ENCODE data around the gene PLA2G4D. TPM values are rescaled to one million over a fixed set of nuclear protein-coding genes. Genes with fewer than 3 reads are reported as not detected.

The PLA2G4D gene
- polyA plus RNA-seq, 1 of the 3 experiments (the other 2 are of a cell fraction), result not detected

DNA sequence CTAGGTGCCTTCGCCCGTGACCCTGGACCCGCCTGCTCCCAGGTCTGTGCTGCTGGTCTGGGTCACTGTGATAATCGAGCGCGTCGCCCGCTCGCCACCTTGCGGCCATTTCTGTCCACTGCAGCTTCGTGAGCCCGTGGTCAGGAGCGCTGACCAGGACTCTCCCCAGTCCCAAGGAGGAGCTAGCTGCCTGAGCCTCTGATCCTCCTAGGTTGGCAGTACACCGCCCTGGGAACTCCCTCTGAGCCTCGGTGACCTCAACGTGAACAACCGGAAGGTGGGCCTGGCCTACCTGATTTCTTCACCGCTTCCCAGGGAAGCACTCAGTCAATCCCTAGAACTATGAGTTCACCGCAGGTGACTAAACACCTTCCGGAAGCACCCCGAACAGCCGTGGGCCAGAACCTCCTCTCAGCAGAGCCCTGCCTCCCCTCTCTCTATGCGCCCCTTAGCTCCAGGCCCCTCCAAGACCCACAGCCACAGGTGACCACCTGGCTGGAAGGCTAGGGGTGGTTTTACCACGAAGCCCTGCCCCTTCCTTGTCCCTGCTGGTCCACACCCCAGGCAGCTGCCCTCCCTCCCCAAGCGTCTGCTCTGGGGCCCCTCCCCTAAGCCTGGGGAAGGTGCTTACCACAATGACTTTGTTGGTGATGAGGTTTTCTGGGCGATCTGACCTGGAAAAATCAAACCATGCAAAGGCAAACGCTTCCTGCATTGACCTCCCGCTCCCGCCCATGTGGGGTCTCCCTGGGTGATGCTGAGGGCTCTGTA is 9.7 kb downstream of the PLA2G4D start:
- no peak overlapping the region for H2AFZ ChIP-seq (ENCODE audit: low read depth)
- no peak overlapping the region for H3K4me2 ChIP-seq
- H3F3A ChIP-seq (replicated peaks; ENCODE audit: insufficient read depth), result no peaks in the 10 kb centered on the region
- peak overlapping the region in 1 of 2 experiments; percentile 49; a peak in 1 of 4 replicates for H3K4me3 ChIP-seq (ENCODE audit: low read depth in 2 of 2, low read length in 1 of 2)
- H3K79me2 ChIP-seq (ENCODE audit: insufficient read depth), result no peaks in the 10 kb centered on the region
- no peak overlapping the region for H3K9ac ChIP-seq
- POLR2A ChIA-PET, result no interaction called here
- H3K27me3 ChIP-seq (ENCODE audit: insufficient read depth), result peaks cover 4% of the 10 kb centered on the region; the same call in 1 of the 2 replicates
- H3K9me2 ChIP-seq, result no peaks in the 10 kb centered on the region
- H3K9me3 ChIP-seq, result no peaks in the 10 kb centered on the region
- H4K20me1 ChIP-seq (ENCODE audit: insufficient read depth), result no peaks in the 10 kb centered on the region
- 57% methylated on average over 9 of the region's 29 CpGs for WGBS (ENCODE audit: low lambda C conversion rate)
- no peak overlapping the region for H3K27ac ChIP-seq (ENCODE audit: low read depth in 2 of 2, low read length in 1 of 2)
- DNase-seq, result peak; percentile 89
- H3K36me3 ChIP-seq (replicated peaks in 1 of 2; ENCODE audit: control insufficient read depth in 1 of 2, insufficient read depth in 2 of 2, low read length in 1 of 2), result no peaks in the 10 kb centered on the region
- TF ChIP-seq SIN3A (IDR thresholded peaks at IDR 0.05; ENCODE audit: borderline replicate concordance, low read depth, low read length), result no peak
- no peak for TF ChIP-seq TEAD4 (IDR thresholded peaks at IDR 0.05; ENCODE audit: borderline replicate concordance, insufficient read depth)
- no peak for TF ChIP-seq EZH2phosphoT487 (IDR thresholded peaks at IDR 0.05; ENCODE audit: borderline replicate concordance, low read depth)
- peak; percentile 88 for TF ChIP-seq SMC3 (IDR thresholded peaks at IDR 0.05; ENCODE audit: low read depth, low read length)
- TF ChIP-seq, protein P1, sequence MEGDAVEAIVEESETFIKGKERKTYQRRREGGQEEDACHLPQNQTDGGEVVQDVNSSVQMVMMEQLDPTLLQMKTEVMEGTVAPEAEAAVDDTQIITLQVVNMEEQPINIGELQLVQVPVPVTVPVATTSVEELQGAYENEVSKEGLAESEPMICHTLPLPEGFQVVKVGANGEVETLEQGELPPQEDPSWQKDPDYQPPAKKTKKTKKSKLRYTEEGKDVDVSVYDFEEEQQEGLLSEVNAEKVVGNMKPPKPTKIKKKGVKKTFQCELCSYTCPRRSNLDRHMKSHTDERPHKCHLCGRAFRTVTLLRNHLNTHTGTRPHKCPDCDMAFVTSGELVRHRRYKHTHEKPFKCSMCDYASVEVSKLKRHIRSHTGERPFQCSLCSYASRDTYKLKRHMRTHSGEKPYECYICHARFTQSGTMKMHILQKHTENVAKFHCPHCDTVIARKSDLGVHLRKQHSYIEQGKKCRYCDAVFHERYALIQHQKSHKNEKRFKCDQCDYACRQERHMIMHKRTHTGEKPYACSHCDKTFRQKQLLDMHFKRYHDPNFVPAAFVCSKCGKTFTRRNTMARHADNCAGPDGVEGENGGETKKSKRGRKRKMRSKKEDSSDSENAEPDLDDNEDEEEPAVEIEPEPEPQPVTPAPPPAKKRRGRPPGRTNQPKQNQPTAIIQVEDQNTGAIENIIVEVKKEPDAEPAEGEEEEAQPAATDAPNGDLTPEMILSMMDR (IDR thresholded peaks at IDR 0.05), result peak; percentile 88
- TF ChIP-seq FOSL2 (IDR thresholded peaks at IDR 0.05; ENCODE audit: borderline replicate concordance, low read depth), result no peak
- TF ChIP-seq RAD21 (IDR thresholded peaks at IDR 0.05; ENCODE audit: low read length), result peak; percentile 78
- no peak for TF ChIP-seq YY1 (IDR thresholded peaks at IDR 0.05; ENCODE audit: low read depth)
- TF ChIP-seq FOXJ3 (CRISPR knock-in tag; IDR thresholded peaks at IDR 0.05), result no peak
- peaks cover 0 to 2% of the 10 kb centered on the region in 2 experiments; a peak in 1 of 4 replicates for H3K4me1 ChIP-seq (ENCODE audit: control insufficient read depth in 1 of 2, insufficient read depth in 2 of 2, low read depth in 1 of 2, low read length in 1 of 2)
- CTCF ChIA-PET, result interaction anchor here (0.6 to 14.9 kb wide), 48 partner anchors 8 to 400 kb away, joined by 3 to 293 read pairs (median 6); partner anchors contain the start of genes EHD4 and PLA2G4D

DNA sequence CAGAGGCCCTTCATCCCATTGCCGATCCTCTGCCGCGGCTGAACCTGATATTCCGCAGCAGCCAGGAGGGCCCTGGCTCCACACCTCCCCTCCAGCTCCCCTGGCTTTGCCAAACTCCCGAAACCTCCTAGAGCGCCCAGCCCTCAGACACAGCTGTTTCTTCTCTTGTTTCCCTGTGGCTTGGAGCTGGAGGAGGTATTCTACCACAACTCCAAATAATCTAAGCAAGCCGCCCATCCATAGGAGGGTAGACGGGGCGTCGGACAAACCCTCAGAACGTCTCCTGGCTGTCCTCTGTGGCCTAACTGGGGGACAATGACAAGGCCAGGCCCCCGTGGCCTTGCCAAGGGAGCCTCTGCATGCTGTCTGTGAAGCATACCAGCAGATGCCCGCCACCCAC is 10.4 kb downstream of the PLA2G4D start:
- H3K4me2 ChIP-seq, result no peak overlapping the region
- H2AFZ ChIP-seq (ENCODE audit: low read depth), result no peak overlapping the region
- H3F3A ChIP-seq (replicated peaks; ENCODE audit: insufficient read depth), result no peaks in the 10 kb centered on the region
- CTCF ChIA-PET, result interaction anchor here (0.6 to 14.9 kb wide), 44 partner anchors 9 to 401 kb away, joined by 3 to 293 read pairs (median 6); partner anchors contain the start of genes EHD4 and PLA2G4D
- H3K36me3 ChIP-seq (replicated peaks in 1 of 2; ENCODE audit: control insufficient read depth in 1 of 2, insufficient read depth in 2 of 2, low read length in 1 of 2), result no peaks in the 10 kb centered on the region
- H3K9me2 ChIP-seq, result no peaks in the 10 kb centered on the region
- 0 out of 2 replicates have a peak, but pooled peaks cover 4% of the 10 kb centered on the region for H3K27me3 ChIP-seq (ENCODE audit: insufficient read depth)
- no peaks in the 10 kb centered on the region for H3K79me2 ChIP-seq (ENCODE audit: insufficient read depth)
- no peak overlapping the region for H3K9ac ChIP-seq
- no peak overlapping the region for H3K4me3 ChIP-seq (ENCODE audit: low read depth in 2 of 2, low read length in 1 of 2)
- POLR2A ChIA-PET, result no interaction called here
- no peak for DNase-seq
- no peak overlapping the region for H3K27ac ChIP-seq (ENCODE audit: low read depth in 2 of 2, low read length in 1 of 2)
- no peaks in the 10 kb centered on the region; a peak in 1 of 4 replicates for H3K4me1 ChIP-seq (ENCODE audit: control insufficient read depth in 1 of 2, insufficient read depth in 2 of 2, low read depth in 1 of 2, low read length in 1 of 2)
- no peaks in the 10 kb centered on the region for H4K20me1 ChIP-seq (ENCODE audit: insufficient read depth)
- 68% methylated on average over 8 of the region's 13 CpGs for WGBS (ENCODE audit: low lambda C conversion rate)
- H3K9me3 ChIP-seq, result no peaks in the 10 kb centered on the region
- TF ChIP-seq FOSL2 (IDR thresholded peaks at IDR 0.05; ENCODE audit: borderline replicate concordance, low read depth) (no peak), RAD21 (IDR thresholded peaks at IDR 0.05; ENCODE audit: low read length) (no peak), JUND (IDR thresholded peaks at IDR 0.05) (no peak), GATA2 (CRISPR knock-in tag; IDR thresholded peaks at IDR 0.05) (no peak), TAF1 (IDR thresholded peaks at IDR 0.05; ENCODE audit: borderline replicate concordance, low read depth, low read length) (no peak), FOXM1 (IDR thresholded peaks at IDR 0.05; ENCODE audit: low read depth) (no peak), ELF1 (IDR thresholded peaks at IDR 0.05) (no peak), GABPA (IDR thresholded peaks at IDR 0.05; ENCODE audit: low read depth) (no peak), EZH2phosphoT487 (IDR thresholded peaks at IDR 0.05; ENCODE audit: borderline replicate concordance, low read depth) (no peak), SMC3 (IDR thresholded peaks at IDR 0.05; ENCODE audit: low read depth, low read length) (no peak), NRF1 (IDR thresholded peaks at IDR 0.05; ENCODE audit: low read depth, low read length) (no peak)
- TF ChIP-seq, protein P2, sequence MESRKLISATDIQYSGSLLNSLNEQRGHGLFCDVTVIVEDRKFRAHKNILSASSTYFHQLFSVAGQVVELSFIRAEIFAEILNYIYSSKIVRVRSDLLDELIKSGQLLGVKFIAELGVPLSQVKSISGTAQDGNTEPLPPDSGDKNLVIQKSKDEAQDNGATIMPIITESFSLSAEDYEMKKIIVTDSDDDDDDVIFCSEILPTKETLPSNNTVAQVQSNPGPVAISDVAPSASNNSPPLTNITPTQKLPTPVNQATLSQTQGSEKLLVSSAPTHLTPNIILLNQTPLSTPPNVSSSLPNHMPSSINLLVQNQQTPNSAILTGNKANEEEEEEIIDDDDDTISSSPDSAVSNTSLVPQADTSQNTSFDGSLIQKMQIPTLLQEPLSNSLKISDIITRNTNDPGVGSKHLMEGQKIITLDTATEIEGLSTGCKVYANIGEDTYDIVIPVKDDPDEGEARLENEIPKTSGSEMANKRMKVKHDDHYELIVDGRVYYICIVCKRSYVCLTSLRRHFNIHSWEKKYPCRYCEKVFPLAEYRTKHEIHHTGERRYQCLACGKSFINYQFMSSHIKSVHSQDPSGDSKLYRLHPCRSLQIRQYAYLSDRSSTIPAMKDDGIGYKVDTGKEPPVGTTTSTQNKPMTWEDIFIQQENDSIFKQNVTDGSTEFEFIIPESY (IDR thresholded peaks at IDR 0.05; ENCODE audit: borderline replicate concordance, low read depth), result no peak
- TF ChIP-seq, protein P1 (IDR thresholded peaks at IDR 0.05), result no peak
- TF ChIP-seq, protein P3, sequence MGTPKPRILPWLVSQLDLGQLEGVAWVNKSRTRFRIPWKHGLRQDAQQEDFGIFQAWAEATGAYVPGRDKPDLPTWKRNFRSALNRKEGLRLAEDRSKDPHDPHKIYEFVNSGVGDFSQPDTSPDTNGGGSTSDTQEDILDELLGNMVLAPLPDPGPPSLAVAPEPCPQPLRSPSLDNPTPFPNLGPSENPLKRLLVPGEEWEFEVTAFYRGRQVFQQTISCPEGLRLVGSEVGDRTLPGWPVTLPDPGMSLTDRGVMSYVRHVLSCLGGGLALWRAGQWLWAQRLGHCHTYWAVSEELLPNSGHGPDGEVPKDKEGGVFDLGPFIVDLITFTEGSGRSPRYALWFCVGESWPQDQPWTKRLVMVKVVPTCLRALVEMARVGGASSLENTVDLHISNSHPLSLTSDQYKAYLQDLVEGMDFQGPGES (IDR thresholded peaks at IDR 0.05; ENCODE audit: low read depth, low read length), result no peak

Measured in SK-N-SH (cell line).